Motor neuron (in vitro differentiated cells): ENCODE measurements around the gene RASA2. TPM values are rescaled to one million over a fixed set of nuclear protein-coding genes. Genes with fewer than 3 reads are reported as not detected.
A peak's percentile ranks its signal among the peaks of the same experiment; 100 is the strongest.
"Not testable (repeated sequence)": the region's sequence is repeated elsewhere in the genome, so short reads cannot be mapped to it uniquely, and the experiment has no call there.

Experiments
- ATAC-seq, 8 experiments: fragments of 200-7000 bp; cut with Tn5 transposase; replicated peaks in 6 of 8; 2 replicates each; pipeline ENCODE4 v1.8.0; 2021; ENCODE audit warnings: mild to moderate bottlenecking in 8 of 8, moderate library complexity in 8 of 8
- H3K27ac ChIP-seq, 2 donors: fragments of 250-450 bp; sonication (Bioruptor Pico); 2 replicates each; pipeline ENCODE4 v1.9.0; 2021; ENCODE audit warnings: antibody characterized with exemption in 2 of 2, mild to moderate bottlenecking in 2 of 2, moderate library complexity in 1 of 2
- H3K4me1 ChIP-seq, 2 donors: fragments of 250-450 bp; sonication (Bioruptor Pico); replicated peaks in 1 of 2; 2 replicates each; pipeline ENCODE4 v1.6.1; 2021; ENCODE audit warnings: antibody characterized with exemption in 2 of 2, mild to moderate bottlenecking in 2 of 2, moderate library complexity in 1 of 2
- H3K4me3 ChIP-seq, 5 donors: fragments of 250-450 bp; sonication (Bioruptor Pico); 2 replicates each; pipeline ENCODE4 v1.9.0; 2021; ENCODE audit warnings: antibody characterized with exemption in 5 of 5, mild to moderate bottlenecking in 5 of 5, moderate library complexity in 4 of 5
- WGBS, 10 experiments: fragments of 450-650 bp; shearing (Covaris generic); methylation state at CpG; one replicate each; pipeline ENCODE4 v1.0.0; 2022; 5-methylcytosine and 5-hydroxymethylcytosine counted together
- in situ Hi-C, 9 experiments: fragments of 400-800 bp; cut with MboI; loops; one replicate each; pipeline ENCODE4 v1.15.0; 2021; ENCODE audit warnings: low sequenced_read_pairs in 9 of 9, low pct_unique_long_range_greater_than_20kb in 2 of 9; ENCODE audit not compliant: unreplicated experiment in 9 of 9
- total RNA-seq, 8 experiments: library from RNA; unstranded; fragments of 300-600 nt; gene quantifications; 2 replicates each; pipeline versions ENCODE4 v1.2.3 to v1.2.4, GENCODE V29; 2022

Gene RASA2
- total RNA-seq, 8 experiments from 2014 or later, result 6.8 to 19.0 (median 11.0) TPM

- in situ Hi-C loops, result loop anchor here in 5 of 9 experiments (10.0 to 25.0 kb wide), 3 partner anchors 100 to 150 kb away; no protein-coding TSS in a partner anchor
- Histone ChIP-seq H3K4me1 (peaks cover 0 to 3% of the 10 kb centered on the region in 2 donors), H3K4me3 (no peak overlapping the region), H3K27ac (no peak overlapping the region)
- WGBS, 10 experiments, result 0 to 100% (median 86%) methylated on average over 1 to 3 of the region's 3 CpGs; no CpG with 5 or more reads in 1 of the 10 experiments
- ATAC-seq, result no peak
Observed at GRCh38 chr3:141462176-141462859, 24.5 kb upstream of the RASA2 start.

- Histone ChIP-seq H3K27ac (no peak overlapping the region), H3K4me1 (peaks cover 0 to 3% of the 10 kb centered on the region in 2 donors), H3K4me3 (no peak overlapping the region)
- ATAC-seq, result peak in 2 of 8 experiments; percentile 24 to 29
- in situ Hi-C loops, result loop anchor here in 5 of 9 experiments (10.0 to 25.0 kb wide), 3 partner anchors 97 to 153 kb away; no protein-coding TSS in a partner anchor
- 11 to 100% (median 70%) methylated on average over 1 to 2 of the region's 2 CpGs; no CpG with 5 or more reads in 3 of the 10 experiments for WGBS, 10 experiments
Observed at GRCh38 chr3:141465221-141465620, 21.6 kb upstream of the RASA2 start.

GRCh38 chr3:141466633-141467169 lies 20.1 kb upstream of the RASA2 start:
- Histone ChIP-seq H3K4me3 (no peak overlapping the region), H3K4me1 (no peaks in the 10 kb centered on the region), H3K27ac (no peak overlapping the region)
- ATAC-seq, result no peak
- in situ Hi-C loops, result loop anchor here in 5 of 9 experiments (10.0 to 25.0 kb wide), 3 partner anchors 96 to 154 kb away; no protein-coding TSS in a partner anchor
- 80 to 100% (median 85%) methylated on average over 1 to 3 of the region's 3 CpGs for WGBS, 10 experiments

GRCh38 chr3:141469720-141470119 lies 17.1 kb upstream of the RASA2 start:
- Histone ChIP-seq H3K4me1 (no peaks in the 10 kb centered on the region), H3K4me3 (no peak overlapping the region), H3K27ac (no peak overlapping the region)
- in situ Hi-C loops, result loop anchor here in 5 of 9 experiments (10.0 to 25.0 kb wide), 3 partner anchors 93 to 157 kb away; no protein-coding TSS in a partner anchor
- peak in 3 of 8 experiments; percentile 79 to 92 (median 81) for ATAC-seq

GRCh38 chr3:141471160-141471559 lies 15.7 kb upstream of the RASA2 start:
- no peak overlapping the region for H3K4me3 ChIP-seq
- in situ Hi-C loops, result loop anchor here in 4 of 9 experiments (25.0 kb wide), 2 partner anchors 91 to 159 kb away; no protein-coding TSS in a partner anchor
- 70 to 98% (median 90%) methylated on average over 2 to 4 of the region's 5 CpGs; no CpG with 5 or more reads in 4 of the 10 experiments for WGBS, 10 experiments
- H3K4me1 ChIP-seq, result no peaks in the 10 kb centered on the region
- H3K27ac ChIP-seq, result no peak overlapping the region
- no peak for ATAC-seq

GRCh38 chr3:141476033-141476432 lies 10.8 kb upstream of the RASA2 start:
- ATAC-seq, result no peak
- in situ Hi-C loops, result no loop called here
- 73 to 100% (median 91%) methylated on average over 1 to 2 of the region's 2 CpGs; no CpG with 5 or more reads in 1 of the 10 experiments for WGBS, 10 experiments
- Histone ChIP-seq H3K27ac (no peak overlapping the region), H3K4me1 (no peaks in the 10 kb centered on the region), H3K4me3 (no peak overlapping the region)

GRCh38 chr3:141477224-141477623 lies 9.6 kb upstream of the RASA2 start:
- WGBS, 10 experiments, result 50 to 100% (median 76%) methylated on average over 1 to 3 of the region's 4 CpGs; no CpG with 5 or more reads in 1 of the 10 experiments
- Histone ChIP-seq H3K4me3 (no peak overlapping the region), H3K27ac (no peak overlapping the region)

GRCh38 chr3:141478139-141478538 lies 8.7 kb upstream of the RASA2 start:
- Histone ChIP-seq H3K4me3 (no peak overlapping the region), H3K4me1 (no peaks in the 10 kb centered on the region), H3K27ac (no peak overlapping the region)
- 0 to 100% (median 92%) methylated on average over 1 to 2 of the region's 2 CpGs; no CpG with 5 or more reads in 5 of the 10 experiments for WGBS, 10 experiments
- in situ Hi-C loops, result no loop called here
- no peak for ATAC-seq

More at GRCh38 chr3:141477224-141477623, 9.6 kb upstream of the RASA2 start:
- ATAC-seq, result peak in 6 of 8 experiments; percentile 19 to 94 (median 46)
- in situ Hi-C loops, result no loop called here
- no peaks in the 10 kb centered on the region for H3K4me1 ChIP-seq

GRCh38 chr3:141478840-141479239 lies 8.0 kb upstream of the RASA2 start:
- WGBS, 10 experiments, result 50 to 100% (median 71%) methylated on average over 1 of the region's 1 CpG; no CpG with 5 or more reads in 1 of the 10 experiments
- H3K27ac ChIP-seq, ATAC-seq, H3K4me1 ChIP-seq, H3K4me3 ChIP-seq, in situ Hi-C loops: not testable (repeated sequence)

- Histone ChIP-seq H3K27ac (no peak overlapping the region), H3K4me1 (peaks cover 5 to 6% of the 10 kb centered on the region in 2 donors), H3K4me3 (no peak overlapping the region)
- ATAC-seq, result peak in 2 of 8 experiments; percentile 35 to 39
- WGBS, 10 experiments, result 25 to 90% (median 67%) methylated on average over 1 to 5 of the region's 5 CpGs
- in situ Hi-C loops, result no loop called here
Observed at GRCh38 chr3:141482245-141482922, 4.4 kb upstream of the RASA2 start.

GRCh38 chr3:141484701-141485287 lies 2.0 kb upstream of the RASA2 start:
- no peak for ATAC-seq
- no peak overlapping the region for H3K4me3 ChIP-seq
- in situ Hi-C loops, result no loop called here
- peaks cover 15 to 22% of the 10 kb centered on the region in 2 donors for H3K4me1 ChIP-seq
- H3K27ac ChIP-seq, result no peak overlapping the region
- 80 to 100% (median 95%) methylated on average over 1 to 8 of the region's 8 CpGs for WGBS, 10 experiments

- H3K4me1 ChIP-seq, result peaks cover 15 to 22% of the 10 kb centered on the region in 2 donors
- WGBS, 10 experiments, result 34 to 83% (median 55%) methylated on average over 2 to 9 of the region's 10 CpGs
- ATAC-seq, result peak in 1 of 8 experiments; percentile 2
- H3K27ac ChIP-seq, result no peak overlapping the region
- in situ Hi-C loops, result no loop called here
- peak overlapping the region; percentile 72 to 99 (median 90) for H3K4me3 ChIP-seq
Observed at GRCh38 chr3:141485641-141486495, 959 bp upstream of the RASA2 start.
